AG09309 (cell line): ENCODE results near the gene EVC2.

ENCODE experiments used
- DNase-seq: peaks from one replicate; pipeline ENCODE4 v3.0.0-alpha.2; 2010; ENCODE audit warnings: low read depth
- H3K4me3 ChIP-seq: 2 replicates; pipeline ENCODE4 v1.5.1; 2011; ENCODE audit warnings: mild to moderate bottlenecking, low read depth, low read length, moderate library complexity; ENCODE audit not compliant: control insufficient read depth
- TF ChIP-seq, protein P1 (sequence below): IDR thresholded peaks from 2 replicates; pipeline ENCODE4 v1.5.1; 2011; ENCODE audit warnings: mild to moderate bottlenecking, low read depth, low read length, inconsistent platforms; ENCODE audit not compliant: insufficient read depth, control insufficient read depth; ENCODE audit errors: missing control alignments

The EVC2 gene

GRCh38 chr4:5708449-5709206 is at the start of gene EVC2:
EVC2 (minus strand) TSS chr4:5708559; CDS start chr4:5708513, 46 bp downstream.
- TF ChIP-seq, protein P1, sequence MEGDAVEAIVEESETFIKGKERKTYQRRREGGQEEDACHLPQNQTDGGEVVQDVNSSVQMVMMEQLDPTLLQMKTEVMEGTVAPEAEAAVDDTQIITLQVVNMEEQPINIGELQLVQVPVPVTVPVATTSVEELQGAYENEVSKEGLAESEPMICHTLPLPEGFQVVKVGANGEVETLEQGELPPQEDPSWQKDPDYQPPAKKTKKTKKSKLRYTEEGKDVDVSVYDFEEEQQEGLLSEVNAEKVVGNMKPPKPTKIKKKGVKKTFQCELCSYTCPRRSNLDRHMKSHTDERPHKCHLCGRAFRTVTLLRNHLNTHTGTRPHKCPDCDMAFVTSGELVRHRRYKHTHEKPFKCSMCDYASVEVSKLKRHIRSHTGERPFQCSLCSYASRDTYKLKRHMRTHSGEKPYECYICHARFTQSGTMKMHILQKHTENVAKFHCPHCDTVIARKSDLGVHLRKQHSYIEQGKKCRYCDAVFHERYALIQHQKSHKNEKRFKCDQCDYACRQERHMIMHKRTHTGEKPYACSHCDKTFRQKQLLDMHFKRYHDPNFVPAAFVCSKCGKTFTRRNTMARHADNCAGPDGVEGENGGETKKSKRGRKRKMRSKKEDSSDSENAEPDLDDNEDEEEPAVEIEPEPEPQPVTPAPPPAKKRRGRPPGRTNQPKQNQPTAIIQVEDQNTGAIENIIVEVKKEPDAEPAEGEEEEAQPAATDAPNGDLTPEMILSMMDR: no peak
- DNase-seq: no peak
- peak within 1 kb of the TSS; percentile 69 for H3K4me3 ChIP-seq

DNA sequence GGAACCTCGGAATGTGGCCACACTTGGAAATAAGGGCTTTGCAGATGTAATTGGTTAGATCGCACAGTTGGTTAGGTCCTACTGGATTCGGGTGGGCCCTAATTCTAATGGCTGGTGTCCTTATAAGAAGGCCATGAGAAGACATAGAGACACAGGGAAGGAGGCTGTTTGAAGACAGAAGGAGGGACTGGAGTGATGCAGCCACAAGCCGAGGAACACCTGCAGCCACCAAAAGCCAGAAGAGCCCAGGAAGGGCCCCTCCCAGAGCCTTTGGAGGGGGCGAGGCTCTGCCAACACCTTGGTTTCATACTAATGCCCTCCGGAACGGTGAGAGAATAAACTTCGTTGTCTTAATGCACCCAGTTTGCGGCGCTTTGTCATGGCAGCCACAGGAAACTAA is 49.6 kb upstream of the EVC2 start:
- H3K4me3 ChIP-seq: no peak overlapping the region

DNA sequence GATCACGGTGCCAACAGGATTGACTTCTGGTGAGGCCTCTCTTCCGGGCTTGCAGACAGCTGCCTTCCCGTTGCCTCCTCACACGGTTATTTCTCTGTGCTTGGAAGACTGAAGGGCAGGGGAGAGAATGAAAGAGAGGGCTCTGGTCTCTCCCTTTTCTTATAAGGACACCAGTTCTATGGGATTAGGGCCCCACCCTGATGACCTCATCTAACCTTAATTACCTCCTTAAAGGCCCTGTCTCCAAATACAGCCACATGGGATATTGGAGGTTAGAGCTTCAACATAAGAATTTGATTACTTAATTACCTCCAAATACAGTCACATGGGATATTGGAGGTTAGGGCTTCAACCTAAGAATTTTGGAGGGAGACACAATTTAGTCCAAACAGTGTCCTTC is 49.2 kb upstream of the EVC2 start:
- H3K4me3 ChIP-seq: no peak overlapping the region
- no peak for DNase-seq
- TF ChIP-seq, protein P1: no peak

More for the DNA sequence above, 49.6 kb upstream of the EVC2 start:
- no peak for DNase-seq
- TF ChIP-seq, protein P1: no peak

GRCh38 chr4:5757091-5757490 is 48.7 kb upstream of the EVC2 start:
- TF ChIP-seq, protein P1: no peak
- no peak overlapping the region for H3K4me3 ChIP-seq
- DNase-seq: no peak

GRCh38 chr4:5756271-5756670 is 47.9 kb upstream of the EVC2 start:
- TF ChIP-seq, protein P1: no peak

GRCh38 chr4:5755679-5756078 is 47.3 kb upstream of the EVC2 start:
- no peak overlapping the region for H3K4me3 ChIP-seq
- TF ChIP-seq, protein P1: no peak
- DNase-seq: no peak

More at GRCh38 chr4:5756271-5756670, 47.9 kb upstream of the EVC2 start:
- no peak overlapping the region for H3K4me3 ChIP-seq
- DNase-seq: no peak

DNA sequence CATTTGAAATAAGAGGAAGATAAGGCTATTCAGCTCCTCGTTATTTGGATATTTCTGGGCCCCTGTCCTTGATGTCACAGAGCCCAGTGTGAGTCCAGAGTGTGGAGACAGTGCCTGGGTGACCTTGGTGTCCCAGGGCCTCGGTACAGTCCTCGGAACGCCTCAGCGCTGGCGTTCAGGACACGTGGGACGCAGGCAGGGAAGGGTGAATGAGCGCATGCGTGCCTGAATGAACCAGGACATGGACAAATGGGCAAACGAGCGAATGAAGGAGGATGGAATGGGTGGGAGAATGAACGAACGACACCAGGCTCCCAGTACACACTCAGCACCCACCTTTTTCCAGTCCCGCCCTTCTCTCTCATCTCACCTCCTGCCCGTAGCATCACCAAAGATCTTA is 46.8 kb upstream of the EVC2 start:
- no peak overlapping the region for H3K4me3 ChIP-seq
- TF ChIP-seq, protein P1: no peak
- DNase-seq: no peak
